ENCODE measurements around the gene ARHGAP8.

The ARHGAP8 gene

DNA sequence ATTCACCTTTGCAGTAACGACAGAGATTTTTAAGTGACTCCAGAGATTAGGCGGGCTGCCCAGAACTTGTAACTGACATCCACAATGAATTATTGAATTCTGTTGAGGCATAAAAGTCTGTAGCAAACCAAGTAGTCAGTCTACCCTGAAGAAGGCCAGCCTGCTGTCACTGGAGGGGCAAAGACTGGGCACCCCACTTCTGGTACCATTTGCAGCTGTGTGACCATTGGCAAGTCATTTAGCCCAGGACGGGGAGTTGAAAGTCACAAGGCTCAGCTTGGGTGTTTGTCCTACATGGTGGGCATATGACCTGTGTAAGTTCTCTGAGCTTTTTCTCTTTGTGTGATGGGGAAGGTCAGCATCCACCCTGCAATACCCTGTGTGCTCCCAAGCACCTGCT is 119.4 kb downstream of the ARHGAP8 start:
- Histone ChIP-seq H3K27ac (ENCODE audit: low read length) (no peak overlapping the region), H3K4me1 (ENCODE audit: control insufficient read depth, insufficient read depth, low read length) (no peaks in the 10 kb centered on the region; the same call in 1 of the 2 replicates), H3K36me3 (ENCODE audit: control insufficient read depth, insufficient read depth, low read length) (no peaks in the 10 kb centered on the region), H3K27me3 (ENCODE audit: control insufficient read depth, insufficient read depth, low read length) (no peaks in the 10 kb centered on the region), H3K4me3 (ENCODE audit: low read length) (no peak overlapping the region), H3K9me3 (ENCODE audit: control insufficient read depth, insufficient read depth, low read length) (no peaks in the 10 kb centered on the region)
- WGBS (ENCODE audit: insufficient coverage, insufficient read length) = no CpG with 5 or more reads among the region's 3 CpGs
- no peak for DNase-seq (ENCODE audit: low read depth, low spot score)

DNA sequence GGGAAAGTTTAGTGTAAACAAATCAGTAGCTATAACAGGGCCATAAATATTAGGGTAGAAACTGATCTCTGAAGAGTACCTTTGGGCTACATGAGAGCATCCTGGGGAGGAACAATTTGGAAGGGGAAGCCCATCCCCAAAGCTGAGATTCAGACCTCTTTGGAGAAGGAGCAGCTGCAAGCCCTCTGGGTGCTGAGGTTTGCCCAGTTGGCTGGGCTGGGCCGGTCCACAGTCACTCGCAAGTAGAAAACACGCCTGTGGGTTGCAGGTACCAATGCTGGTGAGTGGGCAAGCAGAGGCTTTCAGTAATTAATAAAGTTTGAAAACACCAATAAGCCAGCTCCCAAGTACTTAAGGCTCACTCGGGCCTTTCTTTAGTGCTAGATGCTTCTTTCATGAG is 124.5 kb downstream of the ARHGAP8 start:
- Histone ChIP-seq H3K4me1 (ENCODE audit: control insufficient read depth, insufficient read depth, low read length) (no peaks in the 10 kb centered on the region), H3K9me3 (ENCODE audit: control insufficient read depth, insufficient read depth, low read length) (peaks cover 3% of the 10 kb centered on the region; the same call in 1 of the 2 replicates), H3K4me3 (ENCODE audit: low read length) (no peak overlapping the region), H3K27ac (ENCODE audit: low read length) (no peak overlapping the region), H3K36me3 (ENCODE audit: control insufficient read depth, insufficient read depth, low read length) (no peaks in the 10 kb centered on the region), H3K27me3 (ENCODE audit: control insufficient read depth, insufficient read depth, low read length) (no peaks in the 10 kb centered on the region)
- no peak for DNase-seq (ENCODE audit: low read depth, low spot score)
- WGBS (ENCODE audit: insufficient coverage, insufficient read length) = no CpG with 5 or more reads among the region's 4 CpGs

DNA sequence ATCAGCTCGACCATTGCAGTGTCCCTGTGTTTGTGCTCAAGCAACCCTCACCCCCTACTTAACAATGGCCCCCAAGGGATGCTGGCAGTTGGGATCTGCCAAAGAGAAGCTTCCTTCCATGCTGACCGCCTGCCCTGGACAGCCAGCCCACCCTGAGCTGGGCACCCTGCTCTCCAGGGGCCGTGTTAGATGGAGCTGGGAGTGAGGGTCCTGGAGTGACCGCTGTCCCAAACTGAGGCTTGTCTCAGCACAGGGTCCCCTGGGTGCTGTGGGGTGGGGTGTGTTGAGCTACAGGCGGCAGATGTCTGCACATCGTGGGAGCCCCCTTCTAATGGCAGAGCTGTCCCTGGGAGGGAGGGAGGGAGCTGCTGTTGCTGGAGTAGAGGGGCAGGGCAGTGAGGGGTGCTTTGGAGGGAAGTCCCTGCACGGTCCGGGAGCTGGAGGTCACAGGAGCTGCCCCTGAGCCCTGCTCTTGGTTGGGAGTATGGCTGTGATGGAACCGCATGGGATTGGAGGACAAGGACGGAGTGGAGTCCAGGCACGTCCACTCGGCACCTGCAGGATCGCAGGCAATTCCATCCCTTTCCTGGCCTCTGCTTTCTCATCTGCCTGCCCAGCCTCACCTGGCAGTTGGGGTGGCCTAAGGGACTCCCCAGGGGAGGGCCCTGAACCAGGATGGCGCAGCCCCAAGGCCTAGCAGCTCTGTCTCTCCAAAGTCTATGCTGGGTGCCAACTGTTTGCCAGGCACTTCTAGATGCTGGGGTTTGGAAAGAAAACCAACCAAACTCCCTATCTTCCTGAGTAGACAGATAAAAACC is 126.3 kb downstream of the ARHGAP8 start:
- H3K27ac ChIP-seq (ENCODE audit: low read length) = no peak overlapping the region

DNA sequence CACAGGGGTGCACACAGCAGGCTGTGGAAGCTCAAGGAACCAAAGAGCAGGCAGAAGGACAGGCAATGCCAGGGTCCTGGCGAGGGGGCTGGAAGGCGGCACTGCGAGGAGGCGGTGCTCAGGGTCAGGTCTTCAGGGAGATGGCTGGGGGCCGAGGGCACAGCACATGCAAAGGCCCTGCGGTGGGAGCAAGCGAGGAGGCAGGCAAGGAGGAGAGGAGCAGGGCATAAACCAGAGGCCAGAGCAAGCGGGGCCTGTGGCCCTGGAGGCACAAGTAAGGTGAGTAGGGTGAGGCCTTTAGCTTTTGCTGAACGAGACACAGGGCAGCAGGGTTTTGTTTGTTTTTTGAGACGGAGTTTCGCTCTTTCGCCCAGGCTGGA is 126.9 kb downstream of the ARHGAP8 start:
- Histone ChIP-seq H3K36me3 (ENCODE audit: control insufficient read depth, insufficient read depth, low read length) (peaks cover 4% of the 10 kb centered on the region; the same call in 1 of the 2 replicates), H3K27me3 (ENCODE audit: control insufficient read depth, insufficient read depth, low read length) (no peaks in the 10 kb centered on the region), H3K4me3 (ENCODE audit: low read length) (no peak overlapping the region), H3K27ac (ENCODE audit: low read length) (no peak overlapping the region), H3K9me3 (ENCODE audit: control insufficient read depth, insufficient read depth, low read length) (peaks cover 3% of the 10 kb centered on the region; the same call in 1 of the 2 replicates), H3K4me1 (ENCODE audit: control insufficient read depth, insufficient read depth, low read length) (no peaks in the 10 kb centered on the region)
- DNase-seq (ENCODE audit: low read depth, low spot score) = no peak
- no CpG with 5 or more reads among the region's 12 CpGs for WGBS (ENCODE audit: insufficient coverage, insufficient read length)

More for the DNA sequence above, 126.3 kb downstream of the ARHGAP8 start:
- peaks cover 3% of the 10 kb centered on the region; the same call in 1 of the 2 replicates for H3K9me3 ChIP-seq (ENCODE audit: control insufficient read depth, insufficient read depth, low read length)
- H3K4me3 ChIP-seq (ENCODE audit: low read length) = no peak overlapping the region
- peaks cover 4% of the 10 kb centered on the region; the same call in 1 of the 2 replicates for H3K36me3 ChIP-seq (ENCODE audit: control insufficient read depth, insufficient read depth, low read length)
- no CpG with 5 or more reads among the region's 14 CpGs for WGBS (ENCODE audit: insufficient coverage, insufficient read length)
- no peaks in the 10 kb centered on the region for H3K4me1 ChIP-seq (ENCODE audit: control insufficient read depth, insufficient read depth, low read length)
- H3K27me3 ChIP-seq (ENCODE audit: control insufficient read depth, insufficient read depth, low read length) = no peaks in the 10 kb centered on the region
- no peak for DNase-seq (ENCODE audit: low read depth, low spot score)

DNA sequence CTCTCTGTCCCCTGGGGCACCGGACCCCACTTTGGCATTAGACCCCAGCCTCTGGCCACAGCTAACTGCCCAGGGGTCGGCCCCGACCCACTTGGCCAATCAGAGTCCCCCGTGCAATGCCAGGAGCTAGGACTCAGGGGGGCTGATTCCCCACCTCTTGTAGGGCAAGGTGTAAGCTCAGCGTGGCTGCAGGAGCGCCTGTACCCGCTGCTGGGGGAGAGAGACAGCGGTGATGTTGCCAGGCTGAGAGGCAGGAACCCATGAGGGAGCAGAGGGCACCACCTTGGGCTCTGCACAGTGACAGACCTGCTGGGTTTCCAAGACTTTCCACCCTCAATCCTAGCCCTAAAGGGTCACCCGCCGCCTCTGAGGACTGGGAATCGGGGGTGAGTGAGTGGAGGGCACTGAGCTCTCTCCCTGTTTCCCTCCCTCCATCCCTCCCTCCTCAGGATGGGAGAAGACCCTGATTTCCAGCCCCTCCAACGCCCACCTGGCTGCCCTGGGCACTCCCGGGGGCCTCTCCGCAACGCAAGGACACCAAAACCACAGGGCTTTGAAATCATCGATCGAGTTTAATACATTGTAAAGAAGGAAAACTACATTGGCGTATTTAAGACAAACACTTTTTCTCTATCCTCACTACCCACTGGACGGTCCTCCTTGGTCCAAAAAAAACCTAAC is 128.4 kb downstream of the ARHGAP8 start:
- H3K36me3 ChIP-seq (ENCODE audit: control insufficient read depth, insufficient read depth, low read length) = peaks cover 12% of the 10 kb centered on the region; the same call in 1 of the 2 replicates
- no peak overlapping the region for H3K4me3 ChIP-seq (ENCODE audit: low read length)
- H3K27me3 ChIP-seq (ENCODE audit: control insufficient read depth, insufficient read depth, low read length) = no peaks in the 10 kb centered on the region
- no CpG with 5 or more reads among the region's 19 CpGs for whole genome bisulfite sequencing (ENCODE audit: insufficient coverage, insufficient read length)
- peaks cover 3% of the 10 kb centered on the region; the same call in 1 of the 2 replicates for H3K9me3 ChIP-seq (ENCODE audit: control insufficient read depth, insufficient read depth, low read length)
- H3K27ac ChIP-seq (ENCODE audit: low read length) = no peak overlapping the region
- DNase-seq (ENCODE audit: low read depth, low spot score) = no peak
- no peaks in the 10 kb centered on the region for H3K4me1 ChIP-seq (ENCODE audit: control insufficient read depth, insufficient read depth, low read length)

DNA sequence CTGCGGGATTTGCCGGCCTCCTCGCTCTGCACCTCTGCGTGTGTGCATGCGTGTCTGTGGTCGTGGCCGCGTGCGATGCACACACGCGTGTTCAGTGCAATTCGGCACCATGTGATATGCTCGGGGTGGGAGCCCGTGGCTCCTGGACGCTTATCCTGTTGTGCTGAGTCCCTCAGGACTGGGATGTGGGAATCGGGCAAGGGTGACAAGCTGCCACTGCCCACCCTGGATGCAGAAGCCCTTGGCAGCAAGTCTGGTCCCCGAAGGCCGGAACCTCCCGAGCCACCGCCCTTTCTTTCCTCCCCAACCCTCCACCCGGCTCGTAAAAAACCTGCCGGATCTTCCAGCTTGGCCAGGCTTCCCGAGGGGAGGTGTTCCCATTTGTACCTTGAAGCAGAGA is 129.2 kb downstream of the ARHGAP8 start:
- Histone ChIP-seq H3K4me1 (ENCODE audit: control insufficient read depth, insufficient read depth, low read length) (no peaks in the 10 kb centered on the region), H3K36me3 (ENCODE audit: control insufficient read depth, insufficient read depth, low read length) (peaks cover 15% of the 10 kb centered on the region; the same call in 1 of the 2 replicates), H3K27me3 (ENCODE audit: control insufficient read depth, insufficient read depth, low read length) (no peaks in the 10 kb centered on the region), H3K9me3 (ENCODE audit: control insufficient read depth, insufficient read depth, low read length) (peaks cover 3% of the 10 kb centered on the region; the same call in 1 of the 2 replicates), H3K27ac (ENCODE audit: low read length) (no peak overlapping the region), H3K4me3 (ENCODE audit: low read length) (no peak overlapping the region)
- no peak for DNase-seq (ENCODE audit: low read depth, low spot score)
- WGBS (ENCODE audit: insufficient coverage, insufficient read length) = no CpG with 5 or more reads among the region's 24 CpGs

DNA sequence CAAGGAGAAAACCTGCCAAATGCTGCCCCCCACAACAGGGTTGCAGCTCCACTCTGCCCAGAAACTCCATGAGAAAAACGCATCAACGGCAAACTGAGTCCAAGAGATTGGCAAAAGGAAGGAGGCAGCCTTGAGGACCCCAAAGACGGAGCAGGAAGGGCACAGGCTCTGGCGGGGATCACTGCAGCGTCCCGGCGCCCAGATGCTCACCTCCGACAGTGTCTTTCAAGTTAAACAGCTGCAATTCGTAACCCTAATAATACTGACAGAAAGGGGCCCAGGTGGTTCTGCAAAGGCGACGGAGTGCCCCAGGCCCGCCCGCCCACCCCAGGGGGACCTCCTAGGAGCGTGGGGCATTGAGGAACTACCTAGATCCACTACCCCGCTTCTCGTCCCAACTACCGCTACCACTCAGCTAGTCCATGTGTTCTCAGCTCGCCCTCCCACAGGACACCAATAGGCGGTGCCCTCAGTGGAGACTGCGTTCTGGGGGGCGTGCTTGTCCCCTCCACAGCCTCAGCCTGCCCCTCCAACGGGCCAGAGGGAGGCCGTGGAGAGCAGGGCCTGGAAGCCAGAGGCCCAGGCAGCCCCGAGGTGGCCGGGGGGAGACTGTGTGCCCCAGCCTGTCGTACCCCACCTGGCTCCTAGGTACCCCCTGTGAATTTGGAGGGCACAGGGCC is 130.0 kb downstream of the ARHGAP8 start:
- WGBS (ENCODE audit: insufficient coverage, insufficient read length) = no CpG with 5 or more reads among the region's 26 CpGs
- Histone ChIP-seq H3K9me3 (ENCODE audit: control insufficient read depth, insufficient read depth, low read length) (no peaks in the 10 kb centered on the region), H3K4me3 (ENCODE audit: low read length) (no peak overlapping the region), H3K4me1 (ENCODE audit: control insufficient read depth, insufficient read depth, low read length) (no peaks in the 10 kb centered on the region), H3K27ac (ENCODE audit: low read length) (no peak overlapping the region), H3K36me3 (ENCODE audit: control insufficient read depth, insufficient read depth, low read length) (peaks cover 15% of the 10 kb centered on the region; the same call in 1 of the 2 replicates), H3K27me3 (ENCODE audit: control insufficient read depth, insufficient read depth, low read length) (no peaks in the 10 kb centered on the region)
- DNase-seq (ENCODE audit: low read depth, low spot score) = no peak

DNA sequence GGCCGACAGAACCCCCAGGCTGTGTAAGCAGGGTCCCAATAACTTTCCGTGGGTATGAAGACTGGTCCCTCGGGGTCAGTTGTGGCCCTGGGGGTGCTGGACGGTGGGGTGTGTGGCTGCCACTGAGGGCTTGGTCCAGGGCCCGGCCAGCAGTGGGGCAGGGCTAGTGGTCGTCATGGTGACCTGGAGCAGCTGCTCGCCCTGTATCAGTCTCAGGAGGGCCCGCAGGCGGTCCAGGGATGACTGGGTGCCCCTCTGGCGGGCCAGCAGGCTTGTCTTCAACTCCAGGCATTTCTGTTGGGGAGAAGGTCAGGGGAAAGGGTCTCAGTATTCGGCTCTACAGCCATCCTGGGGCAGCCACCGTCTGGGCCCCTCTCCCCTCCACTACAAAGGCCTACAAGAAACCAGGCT is 130.6 kb downstream of the ARHGAP8 start:
- H3K36me3 ChIP-seq (ENCODE audit: control insufficient read depth, insufficient read depth, low read length) = peaks cover 15% of the 10 kb centered on the region; the same call in 1 of the 2 replicates

DNA sequence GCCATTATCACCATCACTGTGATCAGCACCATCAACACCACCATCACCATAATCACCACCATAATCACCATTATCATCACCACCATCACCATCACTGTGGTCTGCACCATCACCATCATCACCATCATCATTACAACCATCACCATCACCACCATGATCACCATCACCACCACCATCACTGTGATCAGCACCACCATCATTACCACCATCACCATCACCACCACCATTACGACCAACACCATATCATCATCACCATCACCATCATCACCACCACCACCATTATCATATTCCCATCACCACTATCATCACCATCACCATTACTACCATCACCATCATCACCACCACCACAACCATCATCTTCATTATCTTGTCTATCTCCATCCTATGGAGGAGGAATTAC is 132.2 kb downstream of the ARHGAP8 start:
- no peak for DNase-seq (ENCODE audit: low read depth, low spot score)
- 100% methylated on average over 1 of the region's 1 CpG for WGBS (ENCODE audit: insufficient coverage, insufficient read length)
- H3K27me3 ChIP-seq (ENCODE audit: control insufficient read depth, insufficient read depth, low read length) = no peaks in the 10 kb centered on the region
- no peak overlapping the region for H3K27ac ChIP-seq (ENCODE audit: low read length)
- H3K9me3 ChIP-seq (ENCODE audit: control insufficient read depth, insufficient read depth, low read length) = no peaks in the 10 kb centered on the region
- peaks cover 15% of the 10 kb centered on the region; the same call in 1 of the 2 replicates for H3K36me3 ChIP-seq (ENCODE audit: control insufficient read depth, insufficient read depth, low read length)
- no peak overlapping the region for H3K4me3 ChIP-seq (ENCODE audit: low read length)
- no peaks in the 10 kb centered on the region for H3K4me1 ChIP-seq (ENCODE audit: control insufficient read depth, insufficient read depth, low read length)

More for the DNA sequence above, 130.6 kb downstream of the ARHGAP8 start:
- no CpG with 5 or more reads among the region's 12 CpGs for WGBS (ENCODE audit: insufficient coverage, insufficient read length)
- no peak overlapping the region for H3K4me3 ChIP-seq (ENCODE audit: low read length)
- no peaks in the 10 kb centered on the region for H3K9me3 ChIP-seq (ENCODE audit: control insufficient read depth, insufficient read depth, low read length)
- no peaks in the 10 kb centered on the region for H3K4me1 ChIP-seq (ENCODE audit: control insufficient read depth, insufficient read depth, low read length)
- H3K27ac ChIP-seq (ENCODE audit: low read length) = no peak overlapping the region
- DNase-seq (ENCODE audit: low read depth, low spot score) = no peak
- H3K27me3 ChIP-seq (ENCODE audit: control insufficient read depth, insufficient read depth, low read length) = no peaks in the 10 kb centered on the region

All from iPS DF 6.9 (cell line).